K562 (cell line): Measurements from ENCODE around the gene TCF12. TPM values are rescaled to one million over a fixed set of nuclear protein-coding genes. Genes with fewer than 3 reads are reported as not detected.

Experiments
- ATAC-seq: fragments of 200-7000 bp; cut with Tn5 transposase; 3 replicates; pipeline ENCODE4 v1.9.1; 2020; ENCODE audit warnings: moderate library complexity
- BruUV-seq: library from RNA; stranded (reverse); fragments of 400-500 nt; replicated peaks from 2 replicates; lab custom pipeline; 2021; lab: Mats Ljungman, UMichigan
- CTCF ChIA-PET: fragments of 300-600 bp; formaldehyde crosslinking; extraction: SDS; loops from one replicate; lab custom pipeline; 2021; ENCODE audit warnings: low intra/inter-chr PET ratio; lab: Yijun Ruan, JAX
- POLR2A ChIA-PET: fragments of 300-600, 350-650 bp; sonication (Branson Sonifier 250); formaldehyde crosslinking; extraction: SDS; loops from one replicate; lab custom pipeline; 2021; ENCODE audit warnings: antibody characterized with exemption, inconsistent platforms; lab: Yijun Ruan, JAX
- DNase-seq, 4 experiments: peaks; one replicate each; pipeline versions ENCODE4 v3.0.0 to v3.0.0-alpha.2; 2011 to 2018; ENCODE audit warnings: low spot score in 3 of 4, mixed read lengths in 3 of 4; ENCODE audit errors: extremely low read depth in 1 of 4
- FAIRE-seq: peaks from 2 replicates; lab custom pipeline; 2011; peaks lifted over from hg19 to GRCh38; lab: Jason Lieb, UNC
- H2AFZ ChIP-seq: 2 replicates; pipeline ENCODE4 v1.6.0; 2011; ENCODE audit warnings: low read depth, low read length, control low read depth, inconsistent platforms
- H3K27ac ChIP-seq: fragments of 200-600 bp; 3 replicates; pipeline ENCODE4 v1.8.0; 2011; ENCODE audit warnings: low read depth, mild to moderate bottlenecking, control low read depth, inconsistent platforms, low read length, moderate library complexity, mixed read lengths; ENCODE audit errors: extremely low read depth
- H3K27me3 ChIP-seq, 2 experiments: fragments of 300-600 bp in 1 of 2; 2 replicates in 1 of 2; 3 replicates in 1 of 2; pipeline versions ENCODE4 v1.6.0 to v1.8.0; 2011; ENCODE audit warnings: inconsistent platforms in 2 of 2, low read length in 2 of 2, mild to moderate bottlenecking in 1 of 2, mixed read lengths in 1 of 2, moderate library complexity in 1 of 2; ENCODE audit not compliant: control insufficient read depth in 2 of 2, insufficient read depth in 2 of 2
- H3K36me3 ChIP-seq: fragments of 300-600 bp; 3 replicates; pipeline ENCODE4 v1.8.0; 2011; ENCODE audit warnings: mild to moderate bottlenecking, low read length, inconsistent platforms; ENCODE audit not compliant: control insufficient read depth, insufficient read depth
- H3K4me1 ChIP-seq, 2 experiments: fragments of 200-600 bp in 1 of 2; replicated peaks in 1 of 2; 2 replicates in 1 of 2; 3 replicates in 1 of 2; pipeline versions ENCODE4 v1.5.1 to v1.8.0; 2011; ENCODE audit warnings: inconsistent platforms in 2 of 2, low read length in 2 of 2, mild to moderate bottlenecking in 1 of 2, mixed read lengths in 1 of 2, moderate library complexity in 1 of 2; ENCODE audit not compliant: control insufficient read depth in 2 of 2, insufficient read depth in 2 of 2
- H3K4me2 ChIP-seq: 2 replicates; pipeline ENCODE4 v1.6.1; 2011; ENCODE audit warnings: low read length, control low read depth, inconsistent platforms, mixed read lengths; ENCODE audit not compliant: insufficient read depth
- H3K4me3 ChIP-seq: fragments of 200-600 bp; sonication (generic), shearing (Covaris generic); 2 replicates; pipeline ENCODE4 v1.5.1; 2016; ENCODE audit warnings: control low read depth, inconsistent platforms
- H3K79me2 ChIP-seq: fragments of 200-600 bp; 3 replicates; pipeline ENCODE4 v1.8.0; 2011; ENCODE audit warnings: low read length, inconsistent platforms; ENCODE audit not compliant: control insufficient read depth, insufficient read depth
- H3K9ac ChIP-seq, 2 experiments: 2 replicates each; pipeline versions ENCODE4 v1.6.0 to v1.6.1; 2011; ENCODE audit warnings: low read depth in 2 of 2, low read length in 2 of 2, control low read depth in 1 of 2, inconsistent platforms in 1 of 2, mild to moderate bottlenecking in 1 of 2, mixed read lengths in 1 of 2; ENCODE audit not compliant: insufficient read depth in 1 of 2
- H3K9me1 ChIP-seq: one replicate; pipeline ENCODE4 v1.6.0; 2011; ENCODE audit warnings: inconsistent platforms, mild to moderate bottlenecking, low read length, moderate library complexity; ENCODE audit not compliant: control insufficient read depth, insufficient read depth
- H3K9me3 ChIP-seq: replicated peaks from 2 replicates; pipeline ENCODE4 v1.5.1; 2011; ENCODE audit warnings: low read depth, low read length, inconsistent platforms; ENCODE audit not compliant: control insufficient read depth, insufficient read depth
- H4K20me1 ChIP-seq: replicated peaks from 2 replicates; pipeline ENCODE4 v1.6.1; 2011; ENCODE audit warnings: low read length, inconsistent platforms, mixed read lengths; ENCODE audit not compliant: control insufficient read depth, insufficient read depth
- FOXA1 ChIP-seq: fragments of 450-650 bp; IDR thresholded peaks from 2 replicates; pipeline ENCODE4 v1.6.1; 2016; ENCODE audit warnings: mild to moderate bottlenecking, borderline replicate concordance
- MAZ ChIP-seq, 2 experiments: fragments of 450-650 bp in 1 of 2; sonication (generic) in 1 of 2; formaldehyde crosslinking; IDR thresholded peaks in 1 of 2; conservative IDR thresholded peaks in 1 of 2; 2 replicates each; pipeline versions ENCODE4 v1.4.0 to v1.5.0; 2020; ENCODE audit warnings: mild to moderate bottlenecking in 1 of 2, missing genetic modification reagents in 1 of 2
- NCOR1 ChIP-seq: fragments of 450-650 bp; IDR thresholded peaks from 2 replicates; pipeline ENCODE4 v1.6.1; 2016; ENCODE audit warnings: mild to moderate bottlenecking, moderate library complexity
- PHB2 ChIP-seq: fragments of 450-650 bp; IDR thresholded peaks from 2 replicates; pipeline ENCODE4 v1.6.1; 2017; ENCODE audit warnings: low read depth
- RFX7 ChIP-seq: fragments of 250-450 bp; sonication (Bioruptor Pico); IDR thresholded peaks from 2 replicates; pipeline ENCODE4 v1.5.1; 2021; ENCODE audit warnings: mild to moderate bottlenecking
- TAL1 ChIP-seq: fragments of 450-650 bp; IDR thresholded peaks from 2 replicates; pipeline ENCODE4 v1.6.1; 2016; ENCODE audit warnings: mild to moderate bottlenecking
- TBP ChIP-seq: optimal IDR thresholded peaks from 2 replicates; pipeline ENCODE3; 2011; ENCODE audit warnings: low read depth, low read length, improper control_type of control experiment
- ZEB2 ChIP-seq: fragments of 450-650 bp; IDR thresholded peaks from 2 replicates; pipeline ENCODE4 v1.6.1; 2016
- ZFP36 ChIP-seq: fragments of 150-350 bp; IDR thresholded peaks from 2 replicates; pipeline ENCODE4 v1.6.1; 2018; ENCODE audit warnings: low read length, low read depth; ENCODE audit not compliant: partially characterized antibody
- ZNF197 ChIP-seq: fragments of 200-800 bp; sonication (Bioruptor generic); IDR thresholded peaks from 2 replicates; pipeline ENCODE4 v1.6.1; 2016; ENCODE audit warnings: low read depth, missing genetic modification characterization, missing compliant biosample characterization
- ZNF324 ChIP-seq: fragments of 250-450 bp; sonication (Bioruptor Pico); IDR thresholded peaks from 2 replicates; pipeline ENCODE4 v1.4.0; 2020; ENCODE audit warnings: mild to moderate bottlenecking
- ZNF408 ChIP-seq: fragments of 250-450 bp; sonication (Bioruptor Pico); IDR thresholded peaks from 2 replicates; pipeline ENCODE4 v1.4.0; 2020; ENCODE audit warnings: low read depth, mild to moderate bottlenecking, moderate library complexity
- WGBS: fragments of 100-300 bp; shearing (Covaris generic); methylation state at CpG from one replicate; pipeline ENCODE4 v1.1.6; 2016; ENCODE audit warnings: low coverage, mixed read lengths; ENCODE audit not compliant: insufficient coverage; ENCODE audit errors: missing lambda C conversion rate; 5-methylcytosine and 5-hydroxymethylcytosine counted together
- in situ Hi-C: fragments of 300-500 bp; cut with MboI; formaldehyde crosslinking; loops from 4 replicates; pipeline ENCODE4 v1.15.0; 2018; ENCODE audit warnings: inconsistent platforms, mixed read lengths
- intact Hi-C: fragments of 100-400 bp; cut with micrococcal nuclease; formaldehyde crosslinking; loops from 2 replicates; pipeline ENCODE4 v1.14.2; 2022
- polyA plus RNA-seq, 8 experiments: library from polyadenylated mRNA; depleted of rRNA in 4 of 8; stranded (reverse) in 5 of 8; unstranded in 3 of 8; fragments of >200 nt; fragmentation: Nextera tagmentation in 2 of 8; fragmentation: Illumina TruSeq in 1 of 8; extraction: Ambion mirVana in 2 of 8; extraction: Trizol in 1 of 8; gene quantifications; 2 replicates each; pipeline versions ENCODE4 v1.2.1 to v1.2.3, GENCODE V29; 2011 to 2014; ENCODE audit warnings: inconsistent platforms in 1 of 8, missing spikeins in 1 of 8
- total RNA-seq, 7 experiments: library from RNA; depleted of rRNA in 6 of 7; stranded (reverse); fragments of >200 nt in 6 of 7; fragmentation: Illumina TruSeq in 2 of 7; extraction: Trizol in 2 of 7; gene quantifications; 2 replicates each; pipeline versions ENCODE4 v1.2.1 to v1.2.3, GENCODE V29; 2011 to 2021; ENCODE audit warnings: low replicate concordance in 1 of 7
- TF ChIP-seq, protein P1 (sequence below): fragments of 450-650 bp; IDR thresholded peaks from 2 replicates; pipeline ENCODE4 v1.6.1; 2016; ENCODE audit warnings: missing biosample characterization, missing genetic modification characterization
- TF ChIP-seq, protein P2 (sequence below): IDR thresholded peaks from 2 replicates; pipeline ENCODE4 v1.6.1; 2011; ENCODE audit warnings: borderline replicate concordance, low read depth, mild to moderate bottlenecking, moderate library complexity, low read length; ENCODE audit not compliant: insufficient read depth, poor library complexity, severe bottlenecking
- TF ChIP-seq, protein P3 (sequence below), 2 experiments: fragments of 450-650 bp in 1 of 2; sonication (generic) in 1 of 2; formaldehyde crosslinking; conservative IDR thresholded peaks; 2 replicates each; pipeline versions ENCODE4 v1.4.0 to v1.8.1; 2020 to 2022; ENCODE audit warnings: mild to moderate bottlenecking in 1 of 2, missing genetic modification reagents in 1 of 2

The TCF12 gene
- total and polyA plus RNA-seq, 9 of the 15 experiments (the other 6 are each of a cell fraction or from before 2014, with no cell fraction given) = 10.5 to 132 (median 52.9) TPM

DNA sequence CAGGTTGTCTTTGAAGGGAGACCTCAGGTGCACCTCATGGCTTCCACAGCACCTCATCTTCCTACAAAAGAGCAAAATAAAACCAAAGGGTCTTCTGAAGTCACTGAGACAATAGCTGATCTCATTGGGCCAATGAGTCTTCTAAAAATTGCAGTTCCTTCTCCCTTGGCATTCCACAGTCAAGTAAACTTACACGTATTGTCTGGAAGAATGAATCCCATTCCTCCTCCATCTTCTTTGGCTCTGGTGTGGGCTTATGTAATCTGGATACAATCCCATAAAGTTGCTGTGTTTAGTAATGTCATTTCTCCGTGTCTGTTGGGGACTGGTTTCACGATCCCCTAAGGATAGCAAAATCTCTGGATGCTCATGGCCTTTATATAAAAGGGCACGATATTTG, 372.4 kb downstream of the TCF12 start (continued):
- TF ChIP-seq, protein P1, sequence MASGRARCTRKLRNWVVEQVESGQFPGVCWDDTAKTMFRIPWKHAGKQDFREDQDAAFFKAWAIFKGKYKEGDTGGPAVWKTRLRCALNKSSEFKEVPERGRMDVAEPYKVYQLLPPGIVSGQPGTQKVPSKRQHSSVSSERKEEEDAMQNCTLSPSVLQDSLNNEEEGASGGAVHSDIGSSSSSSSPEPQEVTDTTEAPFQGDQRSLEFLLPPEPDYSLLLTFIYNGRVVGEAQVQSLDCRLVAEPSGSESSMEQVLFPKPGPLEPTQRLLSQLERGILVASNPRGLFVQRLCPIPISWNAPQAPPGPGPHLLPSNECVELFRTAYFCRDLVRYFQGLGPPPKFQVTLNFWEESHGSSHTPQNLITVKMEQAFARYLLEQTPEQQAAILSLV (tag) = no peak
- no peak for TF ChIP-seq RFX7 (CRISPR knock-in tag)
- no peak for TF ChIP-seq ZFP36
- TF ChIP-seq TAL1 = no peak
- no peak for TF ChIP-seq ZNF197
- TF ChIP-seq, all 486 proteins: peak for 0

DNA sequence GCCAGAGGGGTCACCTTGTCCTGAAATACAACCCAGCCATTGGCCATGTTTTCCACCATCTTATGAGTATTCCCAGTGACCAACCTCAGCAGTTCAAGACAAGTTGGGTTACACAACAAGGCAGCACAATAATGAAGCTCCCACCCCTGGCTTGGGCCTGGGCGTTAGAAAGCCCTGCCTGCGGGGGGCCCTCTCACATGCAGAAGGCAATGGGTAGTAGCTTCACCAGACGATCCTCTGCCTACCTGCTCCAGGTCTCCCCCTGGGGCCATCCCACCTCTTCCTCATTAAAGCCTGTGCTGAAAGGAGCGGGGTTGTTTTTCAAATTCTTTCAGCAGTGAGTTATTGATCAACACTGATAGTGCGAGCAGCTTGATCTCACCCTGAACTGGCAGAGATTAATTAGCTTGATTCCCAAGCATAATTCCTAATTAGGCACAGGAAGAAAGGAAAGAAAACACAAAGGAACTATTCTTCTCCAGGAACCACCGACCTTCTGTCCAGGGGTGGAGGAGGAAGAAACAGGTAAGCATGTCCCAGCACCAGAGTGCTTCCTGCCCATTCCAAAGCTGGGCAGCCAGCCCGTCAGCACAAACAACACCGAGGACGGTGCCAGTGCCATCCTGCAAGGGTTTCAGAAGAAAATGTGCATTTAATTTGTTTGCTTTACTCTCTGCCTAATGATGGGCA, 378.2 kb downstream of the TCF12 start:
- Histone ChIP-seq H3K4me1 (peaks cover 0 to 5% of the 10 kb centered on the region in 2 experiments; a peak in 2 of 5 replicates), H3K9ac (no peak overlapping the region), H3K27ac (no peak overlapping the region), H3K9me3 (no peaks in the 10 kb centered on the region), H3K27me3 (no peaks in the 10 kb centered on the region), H3K4me2 (no peak overlapping the region), H4K20me1 (no peaks in the 10 kb centered on the region), H3K9me1 (no peaks in the 10 kb centered on the region), H3K36me3 (no peaks in the 10 kb centered on the region), H2AFZ (no peak overlapping the region), H3K4me3 (no peak overlapping the region), H3K79me2 (no peaks in the 10 kb centered on the region)
- 71% methylated on average over 9 of the region's 9 CpGs for WGBS
- ChIA-PET CTCF (no interaction called here), POLR2A (interaction anchor here (0.6 to 1.0 kb wide), 4 partner anchors 10 to 99 kb away, joined by 3 read pairs; no protein-coding TSS in a partner anchor)
- ATAC-seq = no peak; the same call in 2 of the 3 replicates
- DNase-seq = no peak
- TF ChIP-seq PHB2 (no peak), ZEB2 (no peak), ZNF324 (CRISPR knock-in tag) (no peak), NCOR1 (no peak), TAL1 (no peak), FOXA1 (no peak), ZNF408 (CRISPR knock-in tag) (no peak), TBP (no peak), MAZ (CRISPR knock-in tag; conservative IDR thresholded peaks at IDR 0.05 in 1 of 2, IDR thresholded peaks at IDR 0.05 in 1 of 2) (no peak)
- TF ChIP-seq, protein P2, sequence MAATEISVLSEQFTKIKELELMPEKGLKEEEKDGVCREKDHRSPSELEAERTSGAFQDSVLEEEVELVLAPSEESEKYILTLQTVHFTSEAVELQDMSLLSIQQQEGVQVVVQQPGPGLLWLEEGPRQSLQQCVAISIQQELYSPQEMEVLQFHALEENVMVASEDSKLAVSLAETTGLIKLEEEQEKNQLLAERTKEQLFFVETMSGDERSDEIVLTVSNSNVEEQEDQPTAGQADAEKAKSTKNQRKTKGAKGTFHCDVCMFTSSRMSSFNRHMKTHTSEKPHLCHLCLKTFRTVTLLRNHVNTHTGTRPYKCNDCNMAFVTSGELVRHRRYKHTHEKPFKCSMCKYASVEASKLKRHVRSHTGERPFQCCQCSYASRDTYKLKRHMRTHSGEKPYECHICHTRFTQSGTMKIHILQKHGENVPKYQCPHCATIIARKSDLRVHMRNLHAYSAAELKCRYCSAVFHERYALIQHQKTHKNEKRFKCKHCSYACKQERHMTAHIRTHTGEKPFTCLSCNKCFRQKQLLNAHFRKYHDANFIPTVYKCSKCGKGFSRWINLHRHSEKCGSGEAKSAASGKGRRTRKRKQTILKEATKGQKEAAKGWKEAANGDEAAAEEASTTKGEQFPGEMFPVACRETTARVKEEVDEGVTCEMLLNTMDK = no peak
- TF ChIP-seq, protein P3, sequence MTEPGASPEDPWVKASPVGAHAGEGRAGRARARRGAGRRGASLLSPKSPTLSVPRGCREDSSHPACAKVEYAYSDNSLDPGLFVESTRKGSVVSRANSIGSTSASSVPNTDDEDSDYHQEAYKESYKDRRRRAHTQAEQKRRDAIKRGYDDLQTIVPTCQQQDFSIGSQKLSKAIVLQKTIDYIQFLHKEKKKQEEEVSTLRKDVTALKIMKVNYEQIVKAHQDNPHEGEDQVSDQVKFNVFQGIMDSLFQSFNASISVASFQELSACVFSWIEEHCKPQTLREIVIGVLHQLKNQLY (CRISPR knock-in tag; conservative IDR thresholded peaks at IDR 0.05) = no peak
- intact Hi-C loops (no loop called here), in situ Hi-C loops (no loop called here)
- no peak for FAIRE-seq
- BruUV-seq = no TSS peak
